ENCODE results near the gene KRT86.
"Not testable (repeated sequence)": the region's sequence is repeated elsewhere in the genome, so short reads cannot be mapped to it uniquely, and the experiment has no call there.

KRT86 gene

GRCh38 chr12:52295663-52296062, 21.2 kb downstream of the KRT86 start:
- no peak for DNase-seq

GRCh38 chr12:52296572-52297215, 22.2 kb downstream of the KRT86 start:
- DNase-seq: no peak

GRCh38 chr12:52298677-52299190, 24.3 kb downstream of the KRT86 start:
- no peak for DNase-seq

- DNase-seq: no peak
Measured at GRCh38 chr12:52300796-52301691, 26.6 kb downstream of the KRT86 start.

- DNase-seq: not testable (repeated sequence)
Measured at GRCh38 chr12:52301721-52302120, 27.3 kb downstream of the KRT86 start.

- DNase-seq: not testable (repeated sequence)
Measured at GRCh38 chr12:52302242-52302914, 27.9 kb downstream of the KRT86 start.

GRCh38 chr12:52304941-52305411, 30.5 kb downstream of the KRT86 start:
- DNase-seq: not testable (repeated sequence)

- DNase-seq: no peak
Measured at GRCh38 chr12:52305921-52306705, 31.7 kb downstream of the KRT86 start.

- no peak for DNase-seq
Measured at GRCh38 chr12:52306731-52307130, 32.3 kb downstream of the KRT86 start.

- DNase-seq: no peak
Measured at GRCh38 chr12:52307836-52308805, 33.7 kb downstream of the KRT86 start.

- no peak for DNase-seq
Measured at GRCh38 chr12:52308806-52309425, 34.5 kb downstream of the KRT86 start.

- DNase-seq: no peak
Measured at GRCh38 chr12:52310622-52311284, 36.3 kb downstream of the KRT86 start.

GRCh38 chr12:52311285-52311648, 36.8 kb downstream of the KRT86 start:
- DNase-seq: no peak

GRCh38 chr12:52312086-52312485, 37.6 kb downstream of the KRT86 start:
- DNase-seq: no peak

GRCh38 chr12:52313461-52313860, 39.0 kb downstream of the KRT86 start:
- no peak for DNase-seq

- no peak for DNase-seq
Measured at GRCh38 chr12:52313926-52314325, 39.5 kb downstream of the KRT86 start.

GRCh38 chr12:52314511-52314910, 40.1 kb downstream of the KRT86 start:
- no peak for DNase-seq

- not testable (repeated sequence) for DNase-seq
Measured at GRCh38 chr12:52315721-52316120, 41.3 kb downstream of the KRT86 start.

- no peak for DNase-seq
Measured at GRCh38 chr12:52316290-52316689, 41.8 kb downstream of the KRT86 start.

- DNase-seq: no peak
Measured at GRCh38 chr12:52316701-52317100, 42.3 kb downstream of the KRT86 start.
